ENCODE results near the gene ADK.

DNA sequence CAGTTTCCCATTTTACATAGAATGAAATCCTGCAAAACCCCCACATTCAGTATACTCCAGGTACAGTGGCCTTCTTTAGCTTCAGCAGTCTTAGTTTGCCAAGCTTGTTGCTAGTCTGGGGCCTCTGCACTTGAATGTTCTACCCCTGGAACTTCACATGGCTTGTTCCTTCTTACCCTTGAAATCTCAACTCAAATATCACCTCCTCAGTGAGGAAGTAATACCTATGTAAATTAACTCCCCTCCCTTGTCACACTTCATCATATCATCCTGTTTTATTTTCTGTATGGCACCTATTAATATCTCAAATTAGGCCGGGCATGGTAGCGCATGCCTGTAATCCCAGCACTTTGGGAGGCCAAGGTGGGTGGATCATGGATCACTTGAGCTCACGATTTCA, 511.6 kb downstream of the ADK start:
- TF ChIP-seq, protein P1, sequence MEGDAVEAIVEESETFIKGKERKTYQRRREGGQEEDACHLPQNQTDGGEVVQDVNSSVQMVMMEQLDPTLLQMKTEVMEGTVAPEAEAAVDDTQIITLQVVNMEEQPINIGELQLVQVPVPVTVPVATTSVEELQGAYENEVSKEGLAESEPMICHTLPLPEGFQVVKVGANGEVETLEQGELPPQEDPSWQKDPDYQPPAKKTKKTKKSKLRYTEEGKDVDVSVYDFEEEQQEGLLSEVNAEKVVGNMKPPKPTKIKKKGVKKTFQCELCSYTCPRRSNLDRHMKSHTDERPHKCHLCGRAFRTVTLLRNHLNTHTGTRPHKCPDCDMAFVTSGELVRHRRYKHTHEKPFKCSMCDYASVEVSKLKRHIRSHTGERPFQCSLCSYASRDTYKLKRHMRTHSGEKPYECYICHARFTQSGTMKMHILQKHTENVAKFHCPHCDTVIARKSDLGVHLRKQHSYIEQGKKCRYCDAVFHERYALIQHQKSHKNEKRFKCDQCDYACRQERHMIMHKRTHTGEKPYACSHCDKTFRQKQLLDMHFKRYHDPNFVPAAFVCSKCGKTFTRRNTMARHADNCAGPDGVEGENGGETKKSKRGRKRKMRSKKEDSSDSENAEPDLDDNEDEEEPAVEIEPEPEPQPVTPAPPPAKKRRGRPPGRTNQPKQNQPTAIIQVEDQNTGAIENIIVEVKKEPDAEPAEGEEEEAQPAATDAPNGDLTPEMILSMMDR (optimal IDR thresholded peaks at IDR 0.05 in 1 of 3, IDR thresholded peaks at IDR 0.05 in 1 of 3, conservative IDR thresholded peaks at IDR 0.05 in 1 of 3; ENCODE audit: extremely low read depth in 1 of 3, insufficient read depth in 2 of 3, low read length in 3 of 3): no peak
- TF ChIP-seq EZH2 (IDR thresholded peaks at IDR 0.05; ENCODE audit: low read length): no peak
